Skin epidermis (tissue), 12 donors: Measurements from ENCODE around the gene ARHGAP31.

Experiments
- H3K27ac ChIP-seq, 21 experiments: fragments of 200-600 bp; sonication (generic) in 11 of 21; one replicate each; pipeline ENCODE4 v1.5.0; 2020; ENCODE audit warnings: mild to moderate bottlenecking in 3 of 21, inconsistent platforms in 2 of 21, moderate library complexity in 2 of 21
- H3K4me3 ChIP-seq, 7 experiments: fragments of 200-600 bp; sonication (generic) in 2 of 7; one replicate each; pipeline ENCODE4 v1.5.0; 2020; ENCODE audit warnings: inconsistent platforms in 2 of 7, mild to moderate bottlenecking in 2 of 7, moderate library complexity in 1 of 7

Gene ARHGAP31

DNA sequence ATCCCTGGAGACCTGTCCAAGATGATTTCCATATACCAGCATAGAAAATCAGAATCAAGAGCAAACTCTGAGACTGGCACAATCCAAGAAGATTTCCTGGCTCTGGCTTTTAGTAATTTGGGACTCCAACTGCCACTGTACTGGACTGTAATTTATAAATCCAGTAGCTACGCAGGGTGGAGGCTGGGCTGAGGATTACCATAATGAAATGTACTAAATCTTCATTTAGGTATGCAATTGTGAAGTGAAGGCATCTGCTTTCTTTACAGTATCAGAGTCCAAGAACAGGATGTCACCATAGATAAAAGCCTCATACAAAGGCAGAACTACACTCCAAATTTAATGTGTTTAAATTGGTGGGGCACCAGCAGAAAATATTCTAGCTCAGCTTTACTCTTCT, 122.7 kb downstream of the ARHGAP31 start:
- H3K27ac ChIP-seq = no peak overlapping the region

DNA sequence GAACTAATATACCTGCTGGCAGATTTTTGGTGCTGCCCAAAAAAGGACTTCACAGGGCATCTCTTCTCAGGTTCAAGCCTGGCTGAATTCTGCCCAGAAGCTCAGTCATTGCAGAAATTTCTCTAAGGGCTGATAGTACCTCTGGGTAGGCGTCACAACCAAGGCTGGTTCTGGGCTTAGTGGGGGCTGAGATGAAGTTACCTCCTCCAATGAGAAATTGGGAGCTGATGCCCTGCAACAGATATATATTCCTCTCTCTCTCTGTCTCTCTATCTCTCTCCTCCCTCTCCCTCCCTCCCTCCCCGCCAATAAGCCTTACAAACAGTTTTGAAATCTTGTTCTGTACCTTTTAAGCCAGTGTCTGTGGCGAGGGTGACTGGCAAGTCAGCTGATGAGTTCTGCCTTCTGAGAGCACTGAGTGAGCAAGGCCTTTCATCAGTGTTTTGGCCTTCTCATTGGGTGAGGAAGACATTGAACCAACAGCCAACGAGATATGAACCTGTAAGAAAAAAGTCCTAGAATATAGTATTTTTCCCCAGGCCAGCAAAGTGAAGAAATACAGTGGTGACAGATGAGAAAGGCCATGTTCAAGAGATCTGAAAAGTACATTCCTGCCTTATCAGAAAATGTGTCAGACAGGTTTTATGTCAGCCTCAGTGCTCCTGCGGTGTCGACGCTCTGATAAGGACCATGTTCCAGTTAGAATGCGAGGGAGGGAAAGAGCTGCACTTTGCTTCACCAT, 123.8 kb downstream of the ARHGAP31 start:
- Histone ChIP-seq H3K4me3 (no peak overlapping the region), H3K27ac (no peak overlapping the region)

More for the DNA sequence above, 122.7 kb downstream of the ARHGAP31 start:
- H3K4me3 ChIP-seq = no peak overlapping the region

DNA sequence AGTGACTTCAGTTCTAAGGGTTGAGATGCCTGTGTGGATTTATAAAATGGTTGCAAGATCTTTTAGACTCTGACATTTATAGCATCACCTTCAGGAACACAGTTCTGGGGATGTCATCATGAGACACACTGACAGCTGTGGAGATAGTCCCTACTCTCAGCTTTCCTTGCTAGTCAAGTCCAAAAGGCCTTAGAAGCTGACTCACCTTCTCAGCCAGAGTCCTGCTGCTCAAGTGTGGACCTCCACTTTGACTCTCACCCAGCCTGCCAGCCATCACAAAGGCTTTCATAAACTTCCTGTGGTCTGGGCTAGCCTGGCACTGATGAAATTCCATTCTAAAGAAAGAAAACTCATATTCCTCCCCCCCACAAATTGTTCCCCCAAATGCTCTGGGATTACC, 124.5 kb downstream of the ARHGAP31 start:
- H3K4me3 ChIP-seq = no peak overlapping the region
- no peak overlapping the region for H3K27ac ChIP-seq

DNA sequence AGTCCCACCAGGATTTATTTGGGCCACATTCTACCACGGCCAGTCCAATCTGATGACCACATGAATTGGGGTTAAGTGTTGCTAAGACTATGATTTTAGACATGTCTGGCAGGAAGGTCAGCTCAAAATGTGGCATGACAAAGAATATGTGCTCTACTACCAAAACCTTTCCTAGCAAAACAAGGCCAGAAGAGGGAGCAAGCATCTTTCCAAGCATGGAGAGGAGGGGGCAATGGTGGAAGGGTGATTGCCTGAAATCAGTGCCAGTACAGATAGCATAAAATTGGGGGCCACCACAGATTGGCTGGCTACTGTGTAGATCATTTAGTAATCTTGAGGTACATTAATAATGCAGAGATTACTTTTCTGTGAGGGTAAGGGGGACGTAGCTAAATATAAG, 126.0 kb downstream of the ARHGAP31 start:
- H3K27ac ChIP-seq = no peak overlapping the region
- H3K4me3 ChIP-seq = no peak overlapping the region

DNA sequence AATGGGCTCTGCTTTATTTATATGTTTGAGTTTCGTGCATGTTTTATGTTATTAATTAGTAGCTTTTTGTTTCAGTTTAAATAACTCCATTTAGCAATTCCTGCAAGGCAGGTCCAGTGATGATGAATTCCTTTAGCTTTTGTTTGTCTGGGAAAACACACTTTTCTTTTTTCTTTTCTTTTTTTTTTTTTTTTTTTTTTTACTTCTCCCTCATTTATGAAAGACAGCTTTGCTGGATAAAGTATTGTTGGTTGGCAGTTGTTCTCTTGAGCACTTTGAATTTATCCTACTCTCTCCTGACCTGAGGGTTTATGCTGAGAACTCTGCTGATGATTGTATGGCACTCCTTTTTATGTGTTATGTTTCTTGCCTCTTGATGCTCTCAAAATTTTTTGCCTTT, 133.5 kb downstream of the ARHGAP31 start:
- no peak overlapping the region for H3K27ac ChIP-seq
- H3K4me3 ChIP-seq = no peak overlapping the region

DNA sequence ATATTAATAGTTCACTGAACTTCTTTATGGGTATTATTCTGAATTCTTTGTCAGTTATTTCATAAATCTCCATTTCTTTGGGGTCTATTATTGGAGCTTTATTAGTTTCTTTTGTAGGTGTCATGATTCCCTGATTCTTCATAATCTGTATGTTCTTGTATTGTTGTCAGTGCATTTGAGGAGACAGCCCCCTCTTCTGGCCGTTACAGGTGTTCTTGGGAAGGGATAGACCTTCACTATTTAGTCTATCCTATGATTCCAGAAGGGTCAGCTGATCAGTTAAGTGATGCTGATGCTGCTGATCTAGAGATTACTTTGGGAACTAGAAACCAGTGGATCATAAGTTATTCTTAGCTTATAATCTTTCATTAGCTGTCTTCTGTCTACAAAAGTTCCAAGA, 134.4 kb downstream of the ARHGAP31 start:
- H3K4me3 ChIP-seq = no peak overlapping the region
- H3K27ac ChIP-seq = no peak overlapping the region

DNA sequence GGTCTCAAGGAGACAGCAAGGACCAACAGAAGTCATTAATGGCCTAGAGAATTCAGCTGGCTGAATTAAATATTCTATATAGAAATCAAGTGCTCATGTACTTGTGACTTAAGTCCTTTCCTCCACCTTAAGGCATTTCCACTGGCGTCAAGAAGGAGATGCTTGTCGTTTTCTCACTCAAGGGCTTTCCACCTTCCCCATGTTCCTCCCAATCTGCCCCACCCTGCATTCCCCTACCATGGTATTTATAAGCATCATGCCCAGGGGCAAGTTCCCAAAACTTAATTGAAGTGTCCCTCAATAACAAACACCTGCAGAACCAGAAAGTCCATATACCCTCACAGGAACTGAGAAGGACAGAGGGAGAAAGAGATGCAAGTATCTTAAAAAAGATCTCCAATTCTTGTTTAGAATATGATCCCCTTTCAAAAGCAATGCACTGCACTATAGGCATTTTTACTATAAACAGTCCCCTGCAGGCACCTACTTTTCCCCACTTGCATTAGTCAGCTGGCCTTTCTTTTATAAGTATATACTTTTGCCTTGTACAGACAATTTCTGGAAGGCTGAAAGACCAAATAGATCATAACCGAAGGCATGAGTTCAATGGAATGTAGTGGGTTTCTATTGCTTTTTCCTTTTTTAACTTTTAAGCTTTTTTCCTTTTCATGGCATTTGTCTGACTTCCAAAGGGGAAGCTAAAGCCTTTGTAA, 139.6 kb downstream of the ARHGAP31 start:
- no peak overlapping the region for H3K4me3 ChIP-seq
- H3K27ac ChIP-seq = no peak overlapping the region

DNA sequence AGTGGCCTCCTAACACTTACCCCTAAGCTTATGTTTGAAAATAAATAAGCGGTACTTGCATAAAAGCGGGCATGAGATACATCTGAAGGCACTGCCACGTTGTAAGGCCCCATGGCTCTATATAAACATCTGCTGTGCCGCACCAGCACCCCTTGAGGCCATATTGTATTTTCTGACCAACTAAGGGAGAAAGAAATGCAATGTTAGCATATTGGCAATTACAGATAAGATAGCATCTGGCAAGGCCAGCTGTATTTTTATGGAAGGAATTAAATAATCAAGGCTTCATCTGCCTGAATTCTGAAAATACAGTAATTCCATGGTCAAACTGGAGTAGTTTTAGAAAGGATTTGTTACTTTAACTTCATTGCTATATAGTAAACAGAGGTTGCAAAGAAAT, 140.5 kb downstream of the ARHGAP31 start:
- Histone ChIP-seq H3K27ac (no peak overlapping the region), H3K4me3 (no peak overlapping the region)

DNA sequence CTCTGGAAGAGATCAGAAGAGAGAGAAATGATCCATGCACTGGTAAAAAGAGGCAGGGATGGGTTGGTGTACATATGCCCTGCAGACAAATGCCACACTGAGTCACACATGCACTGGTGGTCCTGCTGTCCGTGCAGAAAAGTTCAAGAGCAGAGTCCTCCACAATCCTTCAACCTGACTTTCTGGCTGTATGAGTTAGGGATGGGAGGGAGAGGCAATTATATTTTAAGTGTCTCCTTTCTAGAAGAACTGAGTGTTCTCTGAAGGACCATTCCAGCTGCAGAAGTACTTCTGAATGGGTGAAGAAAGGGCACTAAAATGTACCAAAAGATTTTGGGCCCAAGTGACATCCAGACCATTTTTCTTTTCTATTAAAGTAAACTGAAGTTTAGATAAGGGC, 142.8 kb downstream of the ARHGAP31 start:
- H3K27ac ChIP-seq = no peak overlapping the region
- H3K4me3 ChIP-seq = no peak overlapping the region

DNA sequence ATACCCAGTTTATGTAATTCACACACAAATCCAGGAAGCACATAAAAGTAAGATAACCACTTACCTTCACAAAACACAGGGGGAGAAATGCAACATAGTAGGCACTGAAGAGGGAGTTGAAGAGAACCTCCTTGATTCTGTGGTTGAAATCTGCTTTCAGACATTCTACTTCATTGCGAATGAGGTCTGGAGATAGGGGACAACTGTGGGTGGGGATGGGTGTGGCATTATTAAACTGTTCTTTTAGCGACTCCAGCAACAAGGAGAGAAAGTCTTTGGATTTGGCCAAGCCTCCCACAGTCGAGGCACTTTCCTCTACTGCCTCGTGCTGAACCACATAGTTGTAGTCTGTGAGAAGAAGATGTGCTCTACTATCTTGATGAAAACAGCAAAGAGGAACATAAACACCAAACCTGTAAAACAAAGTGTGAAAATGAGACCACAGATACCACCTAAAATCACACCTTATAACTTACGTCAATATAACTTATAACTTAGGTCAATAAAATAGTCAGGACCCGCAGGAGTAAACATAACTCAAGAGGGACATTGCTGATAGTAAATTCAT, 143.6 kb downstream of the ARHGAP31 start:
- H3K27ac ChIP-seq = no peak overlapping the region
- no peak overlapping the region for H3K4me3 ChIP-seq

DNA sequence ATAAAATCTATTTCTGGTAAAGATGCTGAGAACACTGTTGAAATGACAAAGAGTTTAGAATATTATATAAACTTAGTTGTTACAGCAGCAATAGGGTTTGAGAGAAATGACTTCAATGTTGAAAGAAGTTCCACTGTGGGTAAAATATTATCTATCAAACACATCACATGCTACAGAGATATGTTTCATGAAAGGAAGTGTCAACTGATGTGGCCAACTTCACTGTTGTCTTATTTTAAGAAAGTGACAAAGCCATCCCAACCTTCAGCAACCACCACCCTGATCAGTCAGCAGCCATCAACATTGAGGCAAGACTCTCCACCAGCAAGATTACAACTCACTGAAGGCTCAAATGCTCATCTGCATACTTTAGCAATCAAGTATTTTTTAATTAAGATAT, 149.0 kb downstream of the ARHGAP31 start:
- no peak overlapping the region for H3K4me3 ChIP-seq
- H3K27ac ChIP-seq = no peak overlapping the region

DNA sequence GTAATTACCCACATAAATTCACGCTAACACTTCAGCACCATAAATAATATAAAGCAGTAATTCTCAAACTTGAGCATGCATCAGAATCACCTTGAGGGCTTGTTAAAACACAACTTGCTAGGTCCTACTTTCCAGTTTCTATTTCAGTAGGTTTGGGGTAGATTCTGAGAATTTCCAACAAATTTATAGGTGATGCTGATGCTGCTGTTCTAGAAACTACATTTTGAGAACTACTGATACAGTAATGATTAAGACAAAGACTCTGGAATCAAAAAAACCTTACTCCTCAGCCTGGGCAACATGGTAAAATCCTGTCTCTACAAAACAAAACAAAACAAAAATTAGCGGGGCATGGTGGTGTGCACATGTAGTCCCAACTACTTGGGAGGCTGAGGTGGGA, 150.4 kb downstream of the ARHGAP31 start:
- H3K4me3 ChIP-seq = no peak overlapping the region
- H3K27ac ChIP-seq = no peak overlapping the region

DNA sequence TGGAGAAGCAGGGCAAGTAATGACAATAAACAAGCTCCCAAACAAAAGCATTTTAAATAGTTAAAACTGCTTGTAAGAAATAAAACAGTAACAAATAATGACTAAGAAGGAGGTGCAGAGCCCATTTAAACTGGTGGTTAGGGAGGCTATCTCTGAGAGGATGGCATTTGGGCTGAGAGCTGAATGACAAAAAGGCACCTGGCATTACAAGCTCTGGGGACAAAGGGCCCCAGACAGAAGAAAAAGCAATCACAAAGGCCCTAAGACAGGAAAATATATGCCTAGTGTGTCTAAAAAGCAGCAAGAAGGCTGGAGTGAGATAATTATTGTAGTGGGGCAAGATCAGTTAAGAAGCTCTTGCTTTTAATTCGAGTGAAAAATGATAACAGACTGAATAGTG, 159.6 kb downstream of the ARHGAP31 start:
- no peak overlapping the region for H3K4me3 ChIP-seq

DNA sequence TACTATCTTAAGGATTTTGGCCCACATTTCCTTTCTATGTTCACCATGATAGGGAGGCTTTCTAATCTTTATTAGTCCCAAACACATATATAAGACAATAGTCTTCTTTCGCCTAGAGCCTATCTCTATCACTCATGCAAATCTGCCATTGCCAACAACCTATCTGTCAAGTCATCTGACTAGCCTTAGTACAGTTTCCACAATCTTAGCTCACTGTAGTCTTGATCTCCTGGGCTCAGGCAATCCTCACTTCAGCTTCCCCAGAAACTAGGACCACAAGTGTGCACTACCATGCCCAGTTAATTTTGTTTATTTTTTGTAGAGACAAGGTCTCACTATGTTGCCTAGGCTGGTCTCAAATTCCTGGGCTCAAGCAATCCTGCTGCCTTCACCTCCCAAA, 162.3 kb downstream of the ARHGAP31 start:
- peak overlapping the region in 1 of 21 experiments; percentile 14 for H3K27ac ChIP-seq

More for the DNA sequence above, 159.6 kb downstream of the ARHGAP31 start:
- no peak overlapping the region for H3K27ac ChIP-seq

DNA sequence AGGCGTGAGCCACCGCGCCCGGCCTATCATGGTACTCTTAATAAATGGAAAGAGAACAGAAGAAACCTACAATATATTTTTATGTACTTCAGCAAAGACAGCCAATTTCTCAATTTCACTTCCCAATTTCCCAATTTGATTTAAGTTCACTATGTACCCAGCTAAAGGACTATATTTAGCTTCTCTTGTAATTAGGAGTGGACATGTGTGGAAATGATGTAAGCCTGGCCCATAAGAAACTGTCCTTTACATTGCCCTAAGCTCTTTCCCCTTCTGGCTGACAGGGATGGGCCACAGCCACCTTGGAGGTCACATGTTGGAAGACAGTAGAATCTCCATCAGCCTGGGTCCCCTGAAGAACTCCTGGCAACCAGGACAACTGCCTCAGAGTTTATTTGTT, 163.1 kb downstream of the ARHGAP31 start:
- no peak overlapping the region for H3K27ac ChIP-seq
- no peak overlapping the region for H3K4me3 ChIP-seq

More for the DNA sequence above, 162.3 kb downstream of the ARHGAP31 start:
- no peak overlapping the region for H3K4me3 ChIP-seq

DNA sequence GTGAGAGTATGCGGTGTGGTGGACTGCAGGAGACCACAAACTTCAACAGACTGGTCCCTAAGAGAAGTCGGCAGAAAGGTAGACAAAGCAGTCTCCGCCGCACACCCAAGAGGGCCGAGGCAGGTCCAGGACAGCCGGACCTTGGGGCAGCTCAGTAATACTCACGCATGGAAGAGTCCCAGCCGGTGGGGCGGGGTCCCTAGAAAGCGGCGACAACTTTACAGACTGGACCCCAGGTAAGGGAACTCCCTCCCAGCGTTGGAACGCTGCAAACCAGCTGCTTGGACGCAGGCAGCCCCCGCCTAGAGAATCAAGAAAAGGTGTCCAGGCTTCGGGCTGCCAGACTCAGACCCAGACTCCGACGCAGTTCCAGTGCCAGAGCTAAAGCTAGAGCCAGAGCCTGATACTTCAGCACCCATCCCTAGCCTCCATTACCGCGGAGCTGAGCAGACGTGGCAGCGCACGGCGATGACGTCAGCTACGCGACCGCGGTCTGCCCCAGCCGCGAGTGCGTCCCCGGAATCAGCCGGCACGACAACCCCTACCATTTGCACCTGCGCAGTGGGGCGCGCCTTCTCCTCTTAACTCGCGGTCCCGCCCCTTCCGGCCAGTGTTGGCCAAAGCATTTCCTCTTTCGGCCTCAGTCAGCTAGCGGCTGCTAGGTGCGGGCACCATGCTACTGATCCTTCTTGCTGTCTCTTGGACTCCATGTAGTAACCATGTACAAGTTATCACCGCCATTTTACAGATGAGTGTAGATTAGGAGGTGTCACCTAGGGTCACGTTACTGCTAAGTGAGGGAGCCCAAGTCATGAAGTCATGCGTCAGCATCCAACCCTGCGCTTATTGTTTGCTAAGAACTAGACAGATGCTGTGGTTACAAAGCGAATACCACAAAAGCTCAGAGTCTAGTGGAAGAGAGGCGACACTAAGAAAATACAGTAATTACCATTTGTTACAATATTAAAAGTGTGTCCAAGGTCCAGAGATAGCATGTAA, 169.3 kb downstream of the ARHGAP31 start, which contains the start of gene TMEM39A:
Gene TMEM39A, minus strand, starts transcription at position 445 of the 999 bp plus-strand sequence. CDS start 1,541 bp downstream, outside the sequence.
- peak within 1 kb of the TSS; percentile 85 to 97 (median 94) for H3K4me3 ChIP-seq
- peak within 1 kb of the TSS; percentile 50 to 99 (median 90) for H3K27ac ChIP-seq

DNA sequence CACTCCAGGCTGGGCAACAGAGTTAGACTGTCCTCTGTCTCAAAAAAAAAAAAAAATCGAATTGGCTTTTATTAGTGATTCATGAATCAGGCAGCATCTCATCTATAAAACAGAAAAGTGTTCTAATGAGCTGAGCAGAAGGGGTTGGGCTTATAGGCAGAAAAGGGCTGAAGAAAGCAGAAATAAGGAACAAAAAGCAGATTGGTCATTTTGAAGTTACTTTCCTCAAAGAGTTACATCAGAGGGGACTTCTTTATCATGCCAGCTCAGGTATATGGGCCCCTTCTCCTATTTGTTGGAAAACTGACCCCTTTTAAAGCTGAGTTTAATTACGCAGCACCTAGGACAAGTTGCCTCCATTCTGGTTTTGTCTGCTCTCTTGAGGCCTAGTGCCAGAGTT, 173.9 kb downstream of the ARHGAP31 start:
- H3K4me3 ChIP-seq = peak overlapping the region in 2 of 7 experiments; percentile 80 to 100
- H3K27ac ChIP-seq = peak overlapping the region in 7 of 21 experiments; percentile 72 to 93 (median 86)

DNA sequence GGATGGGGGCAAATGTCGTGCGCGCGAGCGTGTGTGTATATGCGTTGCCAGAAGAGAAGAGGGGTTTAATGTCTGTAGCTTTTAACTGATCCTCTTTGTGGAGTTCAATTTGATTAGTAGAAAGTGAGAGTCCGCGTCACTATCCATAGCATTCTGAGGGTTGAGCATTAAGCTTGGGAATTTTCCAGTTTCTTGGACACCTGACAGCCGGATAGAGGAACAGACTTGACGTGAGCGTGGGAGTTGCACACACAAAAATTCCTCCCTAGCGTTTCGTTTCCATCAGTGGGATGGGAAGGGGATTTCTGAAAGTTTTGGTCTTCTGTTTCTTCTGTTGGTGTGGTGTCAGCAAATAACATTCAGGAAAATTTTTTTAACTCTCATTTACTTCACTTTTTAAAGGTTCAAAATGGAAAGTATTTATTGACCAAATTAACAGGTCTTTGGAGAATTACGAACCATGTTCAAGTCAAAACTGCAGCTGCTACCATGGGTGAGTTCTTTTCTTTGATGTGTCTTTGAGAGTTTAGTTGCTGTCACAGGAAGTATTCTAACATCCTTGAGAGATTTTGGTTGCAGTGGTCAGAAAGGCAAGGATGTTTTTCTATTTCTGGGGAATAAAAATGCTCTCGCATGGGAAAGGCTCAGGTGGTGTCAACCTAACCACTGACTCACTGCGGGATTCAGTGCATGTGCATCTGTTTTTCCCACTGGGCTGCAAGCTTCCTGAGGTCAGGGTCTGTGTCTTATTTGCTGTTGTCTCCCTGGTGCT, 175.4 kb downstream of the ARHGAP31 start:
- Histone ChIP-seq H3K4me3 (peak overlapping the region; percentile 67 to 100 (median 87)), H3K27ac (peak overlapping the region; percentile 41 to 94 (median 86))
